ENCODE data around the gene ZER1. TPM values are rescaled to one million over a fixed set of nuclear protein-coding genes. Genes with fewer than 3 reads are reported as not detected.

Gene ZER1
- total RNA-seq (2022; extraction: Qiagen RNA extraction; ENCODE audit: low read depth): 13.2 to 17.7 TPM (median 15.3 TPM) in 5 replicates

GRCh38 chr9:128771745-128772519 lies at the start of gene ZER1:
Gene ZER1 (minus strand): TSS chr9:128771927. CDS start chr9:128755565, 16,362 bp downstream.

GRCh38 chr9:128818099-128818838 lies 46.5 kb upstream of the ZER1 start, which contains the start of gene ENDOG:
Gene ENDOG (plus strand): TSS chr9:128818500. CDS start chr9:128818685, 185 bp downstream.

GRCh38 chr9:128786681-128787601 lies 15.2 kb upstream of the ZER1 start, which contains the start of gene TBC1D13:
Gene TBC1D13 (plus strand): TSS chr9:128787253. CDS start chr9:128787354, 101 bp downstream.

GRCh38 chr9:128723866-128724743 lies 47.6 kb downstream of the ZER1 start, which contains the start of gene ZDHHC12:
Gene ZDHHC12 (minus strand): TSS chr9:128724127. CDS start chr9:128724093, 34 bp downstream.

GRCh38 chr9:128702445-128702948 lies 69.2 kb downstream of the ZER1 start, which contains the start of gene PKN3:
Gene PKN3 (plus strand): TSS chr9:128702503. CDS start chr9:128702916, 413 bp downstream.

GRCh38 chr9:128688501-128689292 lies 83.0 kb downstream of the ZER1 start, which contains the start of gene SET:
Gene SET (plus strand): TSS chr9:128689222. CDS start chr9:128689583, 361 bp downstream.

Other genes with a start within 250 kb of the ZER1 start
- gene SPTAN1, start 219.3 kb downstream of the ZER1 start, total RNA-seq (2022; extraction: Qiagen RNA extraction; ENCODE audit: low read depth): 130 to 158 TPM (median 152 TPM) in 5 replicates
- gene DYNC2I2, start 115.1 kb downstream of the ZER1 start, total RNA-seq (2022; extraction: Qiagen RNA extraction; ENCODE audit: low read depth): 94.8 to 144 TPM (median 126 TPM) in 5 replicates
- gene SET, start 82.7 kb downstream of the ZER1 start, total RNA-seq (2022; extraction: Qiagen RNA extraction; ENCODE audit: low read depth): 434 to 477 TPM (median 439 TPM) in 5 replicates
- 13.6 to 18.9 TPM (median 15.3 TPM) in 5 replicates for gene PKN3, start 69.4 kb downstream of the ZER1 start, total RNA-seq (2022; extraction: Qiagen RNA extraction; ENCODE audit: low read depth)
- gene ZDHHC12, start 47.8 kb downstream of the ZER1 start, total RNA-seq (2022; extraction: Qiagen RNA extraction; ENCODE audit: low read depth): 66.4 to 91.1 TPM (median 77.5 TPM) in 5 replicates
- gene TBC1D13, start 15.3 kb upstream of the ZER1 start, total RNA-seq (2022; extraction: Qiagen RNA extraction; ENCODE audit: low read depth): 19.1 to 22.6 TPM (median 21.2 TPM) in 5 replicates
- gene ENDOG, start 46.6 kb upstream of the ZER1 start, total RNA-seq (2022; extraction: Qiagen RNA extraction; ENCODE audit: low read depth): 13.9 to 28.9 TPM (median 26.9 TPM) in 5 replicates
- 18.9 to 46.7 TPM (median 43.2 TPM) in 5 replicates for gene SPOUT1, start 57.9 kb upstream of the ZER1 start, total RNA-seq (2022; extraction: Qiagen RNA extraction; ENCODE audit: low read depth)
- gene KYAT1, start 110.0 kb upstream of the ZER1 start, total RNA-seq (2022; extraction: Qiagen RNA extraction; ENCODE audit: low read depth): 7.5 to 10.3 TPM (median 8.9 TPM) in 5 replicates
- gene LRRC8A, start 110.2 kb upstream of the ZER1 start, total RNA-seq (2022; extraction: Qiagen RNA extraction; ENCODE audit: low read depth): 39.2 to 44.4 TPM (median 44.0 TPM) in 5 replicates
- 0.17 TPM in 1 of 5 replicates, not detected in the others for gene PHYHD1, start 149.1 kb upstream of the ZER1 start, total RNA-seq (2022; extraction: Qiagen RNA extraction; ENCODE audit: low read depth)
- 31.6 to 38.3 TPM (median 34.6 TPM) in 5 replicates for gene DOLK, start 175.7 kb upstream of the ZER1 start, total RNA-seq (2022; extraction: Qiagen RNA extraction; ENCODE audit: low read depth)
- 35.1 to 46.4 TPM (median 41.6 TPM) in 5 replicates for gene NUP188, start 175.8 kb upstream of the ZER1 start, total RNA-seq (2022; extraction: Qiagen RNA extraction; ENCODE audit: low read depth)